ENCODE measurements around the gene NPTN. TPM values are rescaled to one million over a fixed set of nuclear protein-coding genes. Genes with fewer than 3 reads are reported as not detected.

NPTN gene
- total RNA-seq, 2 donors from 2014 or later: 85.4 to 110 TPM

DNA sequence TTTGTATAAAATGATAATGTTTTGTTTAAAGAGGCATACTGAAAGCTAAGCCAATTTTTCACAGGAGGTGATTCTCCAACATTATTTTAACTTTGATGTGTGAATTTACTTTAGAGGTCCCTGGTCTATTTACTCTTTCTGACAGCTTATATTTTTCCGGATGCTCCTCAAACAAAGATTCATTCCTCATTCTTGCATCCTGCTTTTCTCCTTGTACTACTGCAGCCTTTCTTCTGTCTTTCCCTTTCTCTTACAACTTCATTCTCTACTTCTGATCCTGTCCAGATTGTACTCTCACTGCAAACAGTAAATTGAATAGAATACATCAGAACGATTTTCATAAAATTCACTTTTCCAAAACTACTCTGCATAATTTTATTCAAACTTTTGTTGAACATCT lies 5.1 kb downstream of the NPTN start:
- no peak for DNase-seq
- WGBS, 2 experiments (ENCODE audit: insufficient coverage in 1 of 2, insufficient read length in 1 of 2): 83 to 88% methylated on average over 2 of the region's 2 CpGs
- Histone ChIP-seq H3K4me1 (ENCODE audit: control insufficient read depth, insufficient read depth, low read length) (no peaks in the 10 kb centered on the region), H3K9ac (ENCODE audit: extremely low read depth, low read length, poor library complexity, severe bottlenecking) (no peak overlapping the region), H3K9me3 (ENCODE audit: control insufficient read depth, low read length) (no peaks in the 10 kb centered on the region), H3K4me3 (ENCODE audit: low read length) (no peak overlapping the region), H3K27me3 (ENCODE audit: control insufficient read depth, insufficient read depth, low read length, poor library complexity, severe bottlenecking) (no peaks in the 10 kb centered on the region), H3K36me3 (ENCODE audit: control insufficient read depth, insufficient read depth, low read length) (no peaks in the 10 kb centered on the region), H3K27ac (ENCODE audit: low read depth, low read length) (no peak overlapping the region)
- no peak for TF ChIP-seq CTCF (conservative IDR thresholded peaks at IDR 0.05)
- Mint-ChIP-seq H3K27me3 (ENCODE audit: insufficient read depth) (no peaks in the 10 kb centered on the region), H3K27ac (no peak overlapping the region), H3K4me1 (peaks cover 56% of the 10 kb centered on the region), H3K36me3 (ENCODE audit: low read depth) (no peaks in the 10 kb centered on the region), H3K4me3 (no peak overlapping the region), H3K9me3 (no peaks in the 10 kb centered on the region)

- H3K36me3 Mint-ChIP-seq (ENCODE audit: low read depth): no peaks in the 10 kb centered on the region
- H3K27ac ChIP-seq (ENCODE audit: low read depth, low read length): no peak overlapping the region
- H3K27me3 ChIP-seq (ENCODE audit: control insufficient read depth, insufficient read depth, low read length, poor library complexity, severe bottlenecking): no peaks in the 10 kb centered on the region
- no peak for DNase-seq
- TF ChIP-seq CTCF (conservative IDR thresholded peaks at IDR 0.05): no peak
- H3K36me3 ChIP-seq (ENCODE audit: control insufficient read depth, insufficient read depth, low read length): no peaks in the 10 kb centered on the region
- no peaks in the 10 kb centered on the region for H3K9me3 ChIP-seq (ENCODE audit: control insufficient read depth, low read length)
- no peaks in the 10 kb centered on the region for H3K27me3 Mint-ChIP-seq (ENCODE audit: insufficient read depth)
- no peak overlapping the region for H3K9ac ChIP-seq (ENCODE audit: extremely low read depth, low read length, poor library complexity, severe bottlenecking)
- H3K4me1 ChIP-seq (ENCODE audit: control insufficient read depth, insufficient read depth, low read length): peaks cover 2% of the 10 kb centered on the region
- H3K4me1 Mint-ChIP-seq: peaks cover 66% of the 10 kb centered on the region
- no peak overlapping the region for H3K4me3 ChIP-seq (ENCODE audit: low read length)
- no peaks in the 10 kb centered on the region for H3K9me3 Mint-ChIP-seq
- no peak overlapping the region for H3K4me3 Mint-ChIP-seq
- no peak overlapping the region for H3K27ac Mint-ChIP-seq
- WGBS, 2 experiments (ENCODE audit: insufficient coverage in 1 of 2, insufficient read length in 1 of 2): 93% methylated on average over 1 of the region's 2 CpGs; no CpG with 5 or more reads in 1 of the 2 experiments
Measured at GRCh38 chr15:73626072-73626471, 7.1 kb downstream of the NPTN start.

GRCh38 chr15:73624530-73624929 lies 8.7 kb downstream of the NPTN start:
- Mint-ChIP-seq H3K4me1 (peaks cover 65% of the 10 kb centered on the region), H3K27ac (no peak overlapping the region), H3K9me3 (no peaks in the 10 kb centered on the region), H3K27me3 (ENCODE audit: insufficient read depth) (no peaks in the 10 kb centered on the region), H3K4me3 (no peak overlapping the region), H3K36me3 (ENCODE audit: low read depth) (no peaks in the 10 kb centered on the region)
- H3K36me3 ChIP-seq (ENCODE audit: control insufficient read depth, insufficient read depth, low read length): no peaks in the 10 kb centered on the region
- no peak for TF ChIP-seq CTCF (conservative IDR thresholded peaks at IDR 0.05)
- H3K9me3 ChIP-seq (ENCODE audit: control insufficient read depth, low read length): no peaks in the 10 kb centered on the region
- H3K9ac ChIP-seq (ENCODE audit: extremely low read depth, low read length, poor library complexity, severe bottlenecking): no peak overlapping the region
- no peak overlapping the region for H3K27ac ChIP-seq (ENCODE audit: low read depth, low read length)
- H3K27me3 ChIP-seq (ENCODE audit: control insufficient read depth, insufficient read depth, low read length, poor library complexity, severe bottlenecking): no peaks in the 10 kb centered on the region
- DNase-seq: no peak
- peaks cover 2% of the 10 kb centered on the region for H3K4me1 ChIP-seq (ENCODE audit: control insufficient read depth, insufficient read depth, low read length)
- 97% methylated on average over 1 of the region's 1 CpG; no CpG with 5 or more reads in 1 of the 2 experiments for WGBS, 2 experiments (ENCODE audit: insufficient coverage in 1 of 2, insufficient read length in 1 of 2)
- no peak overlapping the region for H3K4me3 ChIP-seq (ENCODE audit: low read length)

Data from endodermal cell (in vitro differentiated cells).